ENCODE measurements around the gene CDRT15. TPM values are rescaled to one million over a fixed set of nuclear protein-coding genes. Genes with fewer than 3 reads are reported as not detected.

The CDRT15 gene
- polyA plus RNA-seq, 1 experiment, result not detected

DNA sequence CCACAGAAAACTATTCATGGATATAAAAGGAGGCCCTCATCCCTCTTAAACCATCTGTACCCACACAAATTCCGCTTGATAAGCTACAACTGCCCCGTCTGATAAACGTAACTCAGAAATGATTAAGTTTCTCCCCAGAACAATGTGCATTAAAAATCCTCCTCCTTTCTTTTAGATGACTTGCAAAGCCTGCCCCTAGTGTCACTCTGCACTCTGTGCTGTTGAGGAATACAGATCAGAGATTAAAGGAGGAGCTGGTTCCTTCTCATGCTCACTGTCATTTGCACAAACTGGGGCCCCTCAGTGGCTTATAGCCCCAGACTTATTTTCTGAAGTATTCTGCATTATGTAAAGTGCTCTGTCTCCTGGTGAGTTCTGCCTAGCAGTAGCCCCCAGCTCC is 33.3 kb downstream of the CDRT15 start:
- DNase-seq (ENCODE audit: low read depth), result no peak
- H3K36me3 ChIP-seq (ENCODE audit: control insufficient read depth, insufficient read depth, low read length), result peaks cover 4% of the 10 kb centered on the region; the same call in 1 of the 2 replicates
- H3K4me3 ChIP-seq (ENCODE audit: low read depth, low read length), result no peak overlapping the region
- ChIA-PET CTCF (interaction anchor here (1.1 kb wide), 1 partner anchor 101 kb away, joined by 3 read pairs; no protein-coding TSS in a partner anchor), POLR2A (no interaction called here)
- H3K27me3 ChIP-seq (ENCODE audit: control insufficient read depth, insufficient read depth, low read length), result no peaks in the 10 kb centered on the region
- TF ChIP-seq, protein P1, sequence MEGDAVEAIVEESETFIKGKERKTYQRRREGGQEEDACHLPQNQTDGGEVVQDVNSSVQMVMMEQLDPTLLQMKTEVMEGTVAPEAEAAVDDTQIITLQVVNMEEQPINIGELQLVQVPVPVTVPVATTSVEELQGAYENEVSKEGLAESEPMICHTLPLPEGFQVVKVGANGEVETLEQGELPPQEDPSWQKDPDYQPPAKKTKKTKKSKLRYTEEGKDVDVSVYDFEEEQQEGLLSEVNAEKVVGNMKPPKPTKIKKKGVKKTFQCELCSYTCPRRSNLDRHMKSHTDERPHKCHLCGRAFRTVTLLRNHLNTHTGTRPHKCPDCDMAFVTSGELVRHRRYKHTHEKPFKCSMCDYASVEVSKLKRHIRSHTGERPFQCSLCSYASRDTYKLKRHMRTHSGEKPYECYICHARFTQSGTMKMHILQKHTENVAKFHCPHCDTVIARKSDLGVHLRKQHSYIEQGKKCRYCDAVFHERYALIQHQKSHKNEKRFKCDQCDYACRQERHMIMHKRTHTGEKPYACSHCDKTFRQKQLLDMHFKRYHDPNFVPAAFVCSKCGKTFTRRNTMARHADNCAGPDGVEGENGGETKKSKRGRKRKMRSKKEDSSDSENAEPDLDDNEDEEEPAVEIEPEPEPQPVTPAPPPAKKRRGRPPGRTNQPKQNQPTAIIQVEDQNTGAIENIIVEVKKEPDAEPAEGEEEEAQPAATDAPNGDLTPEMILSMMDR (IDR thresholded peaks at IDR 0.05; ENCODE audit: insufficient read depth, low read depth, low read length), result peak; percentile 33

DNA sequence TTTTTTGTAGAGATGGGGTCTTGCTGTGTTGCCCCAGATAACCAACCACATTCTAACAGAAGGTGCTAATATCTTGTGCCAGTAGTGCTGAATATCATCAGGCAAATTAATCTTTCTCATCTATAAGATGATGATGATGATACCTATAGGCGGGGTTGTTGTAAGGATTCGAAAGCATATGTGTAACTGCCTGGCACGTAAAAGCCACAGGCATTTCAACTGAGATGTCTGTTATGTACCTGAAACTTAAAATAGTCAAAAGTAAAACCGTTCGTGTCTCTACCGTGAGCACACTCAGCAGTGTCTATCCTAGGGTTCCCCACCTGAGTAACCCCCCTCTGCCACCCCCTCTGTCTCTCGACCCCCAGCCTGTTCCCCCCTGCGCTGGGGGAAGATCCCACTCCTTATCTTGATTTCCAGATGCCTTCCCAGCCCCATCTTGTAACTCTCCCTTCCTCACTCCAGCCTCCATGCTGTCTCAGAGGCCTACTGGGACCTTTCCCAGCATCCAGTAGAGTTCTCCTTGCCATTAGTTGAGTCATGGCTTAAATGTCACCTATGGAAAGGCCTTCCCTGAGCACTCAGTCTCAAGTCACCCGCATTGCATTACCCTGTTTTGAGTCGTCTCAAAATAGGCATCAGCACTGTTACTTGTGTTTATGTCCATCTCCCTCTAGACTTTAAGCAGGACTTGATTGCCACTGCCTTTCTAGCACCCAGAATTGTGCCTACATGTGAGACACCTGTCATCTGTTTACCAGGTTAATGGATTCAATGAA is 34.1 kb downstream of the CDRT15 start:
- TF ChIP-seq, protein P1 (IDR thresholded peaks at IDR 0.05; ENCODE audit: insufficient read depth, low read depth, low read length), result no peak
- Histone ChIP-seq H3K36me3 (ENCODE audit: control insufficient read depth, insufficient read depth, low read length) (peaks cover 1% of the 10 kb centered on the region; the same call in 1 of the 2 replicates), H3K4me3 (ENCODE audit: low read depth, low read length) (no peak overlapping the region), H3K27me3 (ENCODE audit: control insufficient read depth, insufficient read depth, low read length) (no peaks in the 10 kb centered on the region)
- POLR2A ChIA-PET, result no interaction called here
- DNase-seq (ENCODE audit: low read depth), result no peak
- CTCF ChIA-PET, result interaction anchor here (1.1 kb wide), 1 partner anchor 100 kb away, joined by 3 read pairs; no protein-coding TSS in a partner anchor

DNA sequence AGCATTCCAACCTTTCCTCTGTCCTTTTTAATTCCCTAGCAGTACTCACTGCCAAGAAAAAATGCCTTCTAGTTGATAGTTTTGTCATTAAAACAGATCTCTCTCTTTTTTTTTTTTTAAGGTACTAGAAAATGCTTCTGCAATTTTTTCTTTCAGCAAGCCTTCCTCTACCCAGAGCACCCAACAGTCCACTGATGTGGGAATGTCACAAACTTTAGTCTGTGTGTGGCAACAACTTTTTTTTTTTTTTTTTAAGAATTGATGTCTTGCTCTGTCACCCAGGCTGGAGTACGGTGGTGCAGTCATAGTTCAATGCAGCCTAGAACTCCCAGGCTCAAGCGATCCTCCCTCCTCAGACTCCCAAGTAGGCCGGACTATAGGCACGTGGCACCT is 34.7 kb downstream of the CDRT15 start:
- POLR2A ChIA-PET, result no interaction called here
- no peak for DNase-seq (ENCODE audit: low read depth)
- H3K4me3 ChIP-seq (ENCODE audit: low read depth, low read length), result no peak overlapping the region
- H3K27me3 ChIP-seq (ENCODE audit: control insufficient read depth, insufficient read depth, low read length), result no peaks in the 10 kb centered on the region
- H3K36me3 ChIP-seq (ENCODE audit: control insufficient read depth, insufficient read depth, low read length), result no peaks in the 10 kb centered on the region; the same call in 1 of the 2 replicates
- CTCF ChIA-PET, result interaction anchor here (1.0 kb wide), 1 partner anchor 10 kb away, joined by 3 read pairs; no protein-coding TSS in a partner anchor
- TF ChIP-seq, protein P1 (IDR thresholded peaks at IDR 0.05; ENCODE audit: insufficient read depth, low read depth, low read length), result no peak

DNA sequence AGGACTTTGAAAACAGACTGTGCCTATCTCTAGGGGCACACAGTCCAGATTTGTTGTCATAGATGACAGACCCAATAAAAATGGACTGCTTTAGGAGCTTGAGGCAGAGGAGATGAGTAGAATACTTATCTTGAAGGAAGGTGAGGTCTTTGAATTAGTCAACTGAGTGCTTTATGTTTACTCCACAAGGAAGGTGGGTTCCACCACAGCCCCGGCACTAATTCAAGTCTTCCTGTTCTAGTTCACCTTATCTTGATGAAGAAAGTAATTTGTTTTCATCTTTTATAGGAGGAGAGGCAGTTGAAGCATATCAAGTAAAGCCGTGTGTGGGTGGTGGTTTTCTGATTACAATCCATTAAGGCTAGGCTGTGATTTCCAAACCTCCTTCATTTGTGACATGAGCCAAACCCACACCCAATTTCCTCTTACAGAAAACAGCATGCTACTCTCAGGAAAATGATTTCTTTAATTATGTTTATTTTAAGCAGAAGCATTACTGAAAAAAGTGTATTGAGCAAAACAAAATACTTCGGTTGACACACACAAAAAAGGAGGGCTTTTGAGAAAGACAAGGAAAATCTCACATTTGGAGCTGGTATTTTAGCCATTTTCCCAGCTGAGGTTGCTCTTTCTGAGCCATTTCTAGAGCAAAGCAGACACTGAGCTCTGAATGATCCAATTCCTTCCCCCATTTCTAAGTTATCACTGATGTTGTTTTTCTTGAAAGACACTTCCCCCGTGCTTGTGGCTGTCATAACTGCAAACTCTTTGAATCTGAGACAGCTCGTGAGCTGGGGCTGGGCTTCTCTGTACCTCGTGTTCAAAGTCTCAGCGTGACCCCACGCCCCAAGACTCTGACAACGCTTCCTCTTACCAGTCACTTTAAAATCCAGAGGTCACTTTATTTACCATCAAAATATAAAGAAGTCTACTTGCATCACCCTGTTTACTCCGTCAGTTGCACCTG is 35.4 kb downstream of the CDRT15 start:
- CTCF ChIA-PET, result interaction anchor here (1.0 kb wide), 1 partner anchor 11 kb away, joined by 3 read pairs; no protein-coding TSS in a partner anchor
- Histone ChIP-seq H3K4me3 (ENCODE audit: low read depth, low read length) (no peak overlapping the region), H3K27me3 (ENCODE audit: control insufficient read depth, insufficient read depth, low read length) (no peaks in the 10 kb centered on the region), H3K36me3 (ENCODE audit: control insufficient read depth, insufficient read depth, low read length) (no peaks in the 10 kb centered on the region)
- TF ChIP-seq, protein P1 (IDR thresholded peaks at IDR 0.05; ENCODE audit: insufficient read depth, low read depth, low read length), result no peak
- DNase-seq (ENCODE audit: low read depth), result peak; percentile 1
- POLR2A ChIA-PET, result no interaction called here

DNA sequence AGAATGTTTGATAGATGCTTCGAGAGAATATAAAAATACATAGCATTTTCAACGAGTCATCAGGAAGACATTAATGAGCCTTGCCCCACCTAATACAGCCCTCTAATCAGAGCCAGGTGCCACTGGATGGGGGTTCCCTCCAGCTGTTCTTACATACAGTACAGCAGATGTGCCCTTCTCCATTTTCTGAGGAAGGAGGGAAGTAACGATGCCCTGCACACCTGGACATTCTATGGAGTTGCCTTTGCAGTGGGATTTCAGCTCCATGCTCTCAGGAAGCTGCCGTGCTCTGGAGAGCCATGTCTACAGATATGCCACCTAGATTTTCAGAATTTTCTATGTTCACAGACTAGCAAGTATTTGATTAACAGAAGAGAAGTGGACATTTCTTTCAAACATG is 36.3 kb downstream of the CDRT15 start:
- DNase-seq (ENCODE audit: low read depth), result no peak
- TF ChIP-seq, protein P1 (IDR thresholded peaks at IDR 0.05; ENCODE audit: insufficient read depth, low read depth, low read length), result no peak
- Histone ChIP-seq H3K36me3 (ENCODE audit: control insufficient read depth, insufficient read depth, low read length) (no peaks in the 10 kb centered on the region), H3K4me3 (ENCODE audit: low read depth, low read length) (no peak overlapping the region), H3K27me3 (ENCODE audit: control insufficient read depth, insufficient read depth, low read length) (no peaks in the 10 kb centered on the region)
- CTCF ChIA-PET, result no interaction called here
- POLR2A ChIA-PET, result no interaction called here

All from BJ (cell line).